K562 (cell line): Measurements from ENCODE around the gene SLC17A9. TPM values are rescaled to one million over a fixed set of nuclear protein-coding genes. Genes with fewer than 3 reads are reported as not detected.

Experiments used
- ATAC-seq: fragments of 200-7000 bp; cut with Tn5 transposase; 3 replicates; pipeline ENCODE4 v1.9.1; 2020; ENCODE audit warnings: moderate library complexity
- BruUV-seq: library from RNA; stranded (reverse); fragments of 400-500 nt; replicated peaks from 2 replicates; lab custom pipeline; 2021; lab: Mats Ljungman, UMichigan
- CTCF ChIA-PET: fragments of 300-600 bp; formaldehyde crosslinking; extraction: SDS; loops from one replicate; lab custom pipeline; 2021; ENCODE audit warnings: low intra/inter-chr PET ratio; lab: Yijun Ruan, JAX
- POLR2A ChIA-PET: fragments of 300-600, 350-650 bp; sonication (Branson Sonifier 250); formaldehyde crosslinking; extraction: SDS; loops from one replicate; lab custom pipeline; 2021; ENCODE audit warnings: antibody characterized with exemption, inconsistent platforms; lab: Yijun Ruan, JAX
- DNase-seq, 4 experiments: peaks; one replicate each; pipeline versions ENCODE4 v3.0.0 to v3.0.0-alpha.2; 2011 to 2018; ENCODE audit warnings: low spot score in 3 of 4, mixed read lengths in 3 of 4; ENCODE audit errors: extremely low read depth in 1 of 4
- FAIRE-seq: peaks from 2 replicates; lab custom pipeline; 2011; peaks lifted over from hg19 to GRCh38; lab: Jason Lieb, UNC
- H2AFZ ChIP-seq: 2 replicates; pipeline ENCODE4 v1.6.0; 2011; ENCODE audit warnings: low read depth, low read length, control low read depth, inconsistent platforms
- H3K27ac ChIP-seq: fragments of 200-600 bp; 3 replicates; pipeline ENCODE4 v1.8.0; 2011; ENCODE audit warnings: low read depth, mild to moderate bottlenecking, control low read depth, inconsistent platforms, low read length, moderate library complexity, mixed read lengths; ENCODE audit errors: extremely low read depth
- H3K27me3 ChIP-seq, 2 experiments: fragments of 300-600 bp in 1 of 2; 2 replicates in 1 of 2; 3 replicates in 1 of 2; pipeline versions ENCODE4 v1.6.0 to v1.8.0; 2011; ENCODE audit warnings: inconsistent platforms in 2 of 2, low read length in 2 of 2, mild to moderate bottlenecking in 1 of 2, mixed read lengths in 1 of 2, moderate library complexity in 1 of 2; ENCODE audit not compliant: control insufficient read depth in 2 of 2, insufficient read depth in 2 of 2
- H3K36me3 ChIP-seq: fragments of 300-600 bp; 3 replicates; pipeline ENCODE4 v1.8.0; 2011; ENCODE audit warnings: mild to moderate bottlenecking, low read length, inconsistent platforms; ENCODE audit not compliant: control insufficient read depth, insufficient read depth
- H3K4me1 ChIP-seq, 2 experiments: fragments of 200-600 bp in 1 of 2; replicated peaks in 1 of 2; 2 replicates in 1 of 2; 3 replicates in 1 of 2; pipeline versions ENCODE4 v1.5.1 to v1.8.0; 2011; ENCODE audit warnings: inconsistent platforms in 2 of 2, low read length in 2 of 2, mild to moderate bottlenecking in 1 of 2, mixed read lengths in 1 of 2, moderate library complexity in 1 of 2; ENCODE audit not compliant: control insufficient read depth in 2 of 2, insufficient read depth in 2 of 2
- H3K4me2 ChIP-seq: 2 replicates; pipeline ENCODE4 v1.6.1; 2011; ENCODE audit warnings: low read length, control low read depth, inconsistent platforms, mixed read lengths; ENCODE audit not compliant: insufficient read depth
- H3K4me3 ChIP-seq: fragments of 200-600 bp; sonication (generic), shearing (Covaris generic); 2 replicates; pipeline ENCODE4 v1.5.1; 2016; ENCODE audit warnings: control low read depth, inconsistent platforms
- H3K79me2 ChIP-seq: fragments of 200-600 bp; 3 replicates; pipeline ENCODE4 v1.8.0; 2011; ENCODE audit warnings: low read length, inconsistent platforms; ENCODE audit not compliant: control insufficient read depth, insufficient read depth
- H3K9ac ChIP-seq, 2 experiments: 2 replicates each; pipeline versions ENCODE4 v1.6.0 to v1.6.1; 2011; ENCODE audit warnings: low read depth in 2 of 2, low read length in 2 of 2, control low read depth in 1 of 2, inconsistent platforms in 1 of 2, mild to moderate bottlenecking in 1 of 2, mixed read lengths in 1 of 2; ENCODE audit not compliant: insufficient read depth in 1 of 2
- H3K9me1 ChIP-seq: one replicate; pipeline ENCODE4 v1.6.0; 2011; ENCODE audit warnings: inconsistent platforms, mild to moderate bottlenecking, low read length, moderate library complexity; ENCODE audit not compliant: control insufficient read depth, insufficient read depth
- H3K9me3 ChIP-seq: replicated peaks from 2 replicates; pipeline ENCODE4 v1.5.1; 2011; ENCODE audit warnings: low read depth, low read length, inconsistent platforms; ENCODE audit not compliant: control insufficient read depth, insufficient read depth
- H4K20me1 ChIP-seq: replicated peaks from 2 replicates; pipeline ENCODE4 v1.6.1; 2011; ENCODE audit warnings: low read length, inconsistent platforms, mixed read lengths; ENCODE audit not compliant: control insufficient read depth, insufficient read depth
- CREM ChIP-seq: IDR thresholded peaks from 2 replicates; pipeline ENCODE4 v1.6.1; 2014; ENCODE audit warnings: antibody characterized with exemption, low read depth
- DMBX1 ChIP-seq: fragments of 250-450 bp; sonication (Bioruptor Pico); IDR thresholded peaks from 2 replicates; pipeline ENCODE4 v1.8.0; 2022; ENCODE audit warnings: inconsistent platforms, mild to moderate bottlenecking, moderate library complexity, borderline replicate concordance
- HLTF ChIP-seq: fragments of 450-650 bp; IDR thresholded peaks from 2 replicates; pipeline ENCODE4 v1.6.1; 2016
- MBD2 ChIP-seq: sonication (generic); IDR thresholded peaks from 2 replicates; pipeline ENCODE4 v1.6.1; 2016; ENCODE audit warnings: low read depth, borderline replicate concordance
- MIER1 ChIP-seq: fragments of 450-650 bp; IDR thresholded peaks from 2 replicates; pipeline ENCODE4 v1.6.1; 2016; ENCODE audit warnings: antibody characterized with exemption, mild to moderate bottlenecking, low read depth
- MTF1 ChIP-seq: fragments of 250-450 bp; sonication (Bioruptor Pico); IDR thresholded peaks from 2 replicates; pipeline ENCODE4 v1.9.0; 2021; ENCODE audit warnings: moderate library complexity, mild to moderate bottlenecking, inconsistent platforms, borderline replicate concordance
- NFIC ChIP-seq: fragments of 450-650 bp; IDR thresholded peaks from 2 replicates; pipeline ENCODE4 v1.6.1; 2017; ENCODE audit warnings: mild to moderate bottlenecking, inconsistent platforms
- NONO ChIP-seq, 2 experiments: fragments of 200-400 bp in 1 of 2; fragments of 450-650 bp in 1 of 2; formaldehyde crosslinking in 1 of 2; IDR thresholded peaks; 2 replicates each; pipeline ENCODE4 v1.6.1; 2017; ENCODE audit warnings: low read depth in 2 of 2, mild to moderate bottlenecking in 2 of 2, moderate library complexity in 2 of 2, low read length in 1 of 2
- POLR2AphosphoS5 ChIP-seq: IDR thresholded peaks from 2 replicates; pipeline ENCODE4 v1.6.1; 2011; ENCODE audit warnings: mild to moderate bottlenecking, low read depth, low read length, moderate library complexity; ENCODE audit not compliant: control insufficient read depth, insufficient read depth
- PTTG1 ChIP-seq: fragments of 450-650 bp; IDR thresholded peaks from 2 replicates; pipeline ENCODE4 v1.6.1; 2016; ENCODE audit warnings: low read depth, mild to moderate bottlenecking, missing genetic modification characterization, missing compliant biosample characterization
- RAD21 ChIP-seq, 2 experiments: fragments of 250-450 bp in 1 of 2; fragments of 450-650 bp in 1 of 2; sonication (Bioruptor Pico) in 1 of 2; formaldehyde crosslinking in 1 of 2; IDR thresholded peaks in 1 of 2; conservative IDR thresholded peaks in 1 of 2; 2 replicates each; pipeline versions ENCODE4 v1.4.0 to v1.8.0; 2020 to 2022; ENCODE audit warnings: mild to moderate bottlenecking in 2 of 2, moderate library complexity in 1 of 2
- RBBP5 ChIP-seq: fragments of 200-600 bp; sonication (generic); IDR thresholded peaks from 2 replicates; pipeline ENCODE4 v1.6.1; 2012; ENCODE audit warnings: borderline replicate concordance, mild to moderate bottlenecking, low read length, control low read depth, inconsistent platforms; ENCODE audit not compliant: insufficient read depth, poor library complexity, severe bottlenecking
- TRIM24 ChIP-seq, 2 experiments: fragments of 450-650 bp; IDR thresholded peaks; 2 replicates each; pipeline ENCODE4 v1.6.1; 2016
- YY1 ChIP-seq, 3 experiments: IDR thresholded peaks; 2 replicates each; pipeline ENCODE4 v1.6.1; 2011; ENCODE audit warnings: low read length in 2 of 3, mild to moderate bottlenecking in 2 of 3, moderate library complexity in 2 of 3, borderline replicate concordance in 1 of 3, control low read depth in 1 of 3, low read depth in 1 of 3; ENCODE audit not compliant: insufficient read depth in 3 of 3, insufficient replicate concordance in 2 of 3, control insufficient read depth in 1 of 3, insufficient read length in 1 of 3; ENCODE audit errors: extremely low read depth in 1 of 3
- ZKSCAN3 ChIP-seq: fragments of 250-450 bp; sonication (Bioruptor Pico); IDR thresholded peaks from 2 replicates; pipeline ENCODE4 v1.4.0; 2020
- ZNF24 ChIP-seq: fragments of 450-650 bp; IDR thresholded peaks from 2 replicates; pipeline ENCODE4 v1.6.1; 2016
- WGBS: fragments of 100-300 bp; shearing (Covaris generic); methylation state at CpG from one replicate; pipeline ENCODE4 v1.1.6; 2016; ENCODE audit warnings: low coverage, mixed read lengths; ENCODE audit not compliant: insufficient coverage; ENCODE audit errors: missing lambda C conversion rate; 5-methylcytosine and 5-hydroxymethylcytosine counted together
- in situ Hi-C: fragments of 300-500 bp; cut with MboI; formaldehyde crosslinking; loops from 4 replicates; pipeline ENCODE4 v1.15.0; 2018; ENCODE audit warnings: inconsistent platforms, mixed read lengths
- intact Hi-C: fragments of 100-400 bp; cut with micrococcal nuclease; formaldehyde crosslinking; loops from 2 replicates; pipeline ENCODE4 v1.14.2; 2022
- polyA plus RNA-seq, 8 experiments: library from polyadenylated mRNA; depleted of rRNA in 4 of 8; stranded (reverse) in 5 of 8; unstranded in 3 of 8; fragments of >200 nt; fragmentation: Nextera tagmentation in 2 of 8; fragmentation: Illumina TruSeq in 1 of 8; extraction: Ambion mirVana in 2 of 8; extraction: Trizol in 1 of 8; gene quantifications; 2 replicates each; pipeline versions ENCODE4 v1.2.1 to v1.2.3, GENCODE V29; 2011 to 2014; ENCODE audit warnings: inconsistent platforms in 1 of 8, missing spikeins in 1 of 8
- total RNA-seq, 7 experiments: library from RNA; depleted of rRNA in 6 of 7; stranded (reverse); fragments of >200 nt in 6 of 7; fragmentation: Illumina TruSeq in 2 of 7; extraction: Trizol in 2 of 7; gene quantifications; 2 replicates each; pipeline versions ENCODE4 v1.2.1 to v1.2.3, GENCODE V29; 2011 to 2021; ENCODE audit warnings: low replicate concordance in 1 of 7
- TF ChIP-seq, protein P1 (sequence below), 2 experiments: fragments of 450-650 bp in 1 of 2; sonication (generic) in 1 of 2; formaldehyde crosslinking in 1 of 2; IDR thresholded peaks in 1 of 2; conservative IDR thresholded peaks in 1 of 2; 2 replicates each; pipeline versions ENCODE4 v1.6.1 to v1.8.1; 2016 to 2023; ENCODE audit warnings: mild to moderate bottlenecking in 2 of 2, moderate library complexity in 2 of 2, inconsistent platforms in 1 of 2, missing genetic modification reagents in 1 of 2
- TF ChIP-seq, protein P2 (sequence below): IDR thresholded peaks from 2 replicates; pipeline ENCODE4 v1.6.1; 2016; ENCODE audit warnings: missing genetic modification characterization, missing compliant biosample characterization

The SLC17A9 gene
- total and polyA plus RNA-seq, 9 of the 15 experiments (the other 6 are each of a cell fraction or from before 2014, with no cell fraction given), result 0.04 to 0.31 TPM; not detected in 7

DNA sequence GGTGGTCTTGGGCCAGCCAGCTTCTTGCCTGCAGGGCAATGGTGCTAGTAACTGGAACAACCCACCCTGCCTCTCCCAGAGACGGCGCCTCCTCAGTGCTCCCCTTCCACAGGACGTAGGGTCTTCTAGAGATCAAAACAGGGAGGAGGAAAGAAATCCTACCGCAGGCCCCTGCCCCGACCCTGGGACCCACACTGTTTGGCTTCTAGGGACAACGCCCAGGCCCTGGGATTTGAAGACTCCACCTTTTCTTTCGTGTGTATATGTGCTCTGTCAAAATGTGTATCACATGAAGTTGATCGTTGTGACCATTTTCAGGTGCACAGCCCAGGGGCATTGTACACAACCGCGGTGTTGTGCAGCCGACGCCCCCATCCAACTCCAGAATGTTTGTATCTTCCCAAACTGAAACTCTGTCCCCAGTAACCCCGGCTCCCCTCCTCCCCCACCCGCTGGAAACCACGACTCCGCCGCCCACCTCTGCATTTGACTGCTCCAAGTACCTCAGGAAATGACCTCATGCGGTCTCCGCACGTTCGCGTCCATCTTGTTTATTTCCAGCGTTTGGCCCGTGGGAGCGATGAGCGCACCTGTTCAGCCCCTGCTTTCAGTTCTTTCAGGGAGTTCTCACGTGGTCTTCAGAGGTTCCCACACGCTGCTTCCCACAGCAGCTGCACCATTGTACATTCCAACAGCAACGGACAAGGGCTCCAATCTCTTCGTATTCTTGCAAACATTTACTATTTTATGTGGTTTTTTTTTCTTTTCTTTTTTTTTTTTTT, 57.7 kb downstream of the SLC17A9 start:
- 0 out of 2 replicates have a peak, but pooled peaks cover 3% of the 10 kb centered on the region for H3K9me3 ChIP-seq
- FAIRE-seq (no peak), ATAC-seq (peak; percentile 55), DNase-seq (peak; percentile 35 to 45 (median 38))
- intact Hi-C loops (loop anchor here (1.0 to 5.0 kb wide), 3 partner anchors 38 to 188 kb away; no protein-coding TSS in a partner anchor), in situ Hi-C loops (loop anchor here (10.0 kb wide), 1 partner anchor 185 kb away; no protein-coding TSS in a partner anchor)
- peaks cover 5 to 42% of the 10 kb centered on the region in 2 experiments; a peak in 3 of 5 replicates for H3K4me1 ChIP-seq
- CTCF ChIA-PET, result interaction anchor here (0.6 to 3.4 kb wide), 5 partner anchors 38 to 341 kb away, joined by 3 to 30 read pairs (median 16); no protein-coding TSS in a partner anchor
- H3K9ac ChIP-seq, result peak overlapping the region in 1 of 2 experiments; percentile 20; a peak in 1 of 4 replicates
- H3K27me3 ChIP-seq, result peaks cover 37 to 55% of the 10 kb centered on the region in 2 experiments
- H3K27ac ChIP-seq, result no peak overlapping the region
- no peaks in the 10 kb centered on the region for H3K36me3 ChIP-seq
- peak overlapping the region; percentile 67 for H3K4me2 ChIP-seq
- H3K79me2 ChIP-seq, result no peaks in the 10 kb centered on the region
- H2AFZ ChIP-seq, result peak overlapping the region; percentile 71
- H3K9me1 ChIP-seq, result no peaks in the 10 kb centered on the region
- POLR2A ChIA-PET, result interaction anchor here (0.6 to 1.2 kb wide), 2 partner anchors 15 to 187 kb away, joined by 3 read pairs; no protein-coding TSS in a partner anchor
- no peaks in the 10 kb centered on the region; the same call in 1 of the 2 replicates for H4K20me1 ChIP-seq
- BruUV-seq, result no TSS peak
- WGBS, result 7% methylated on average over 26 of the region's 30 CpGs
- no peak overlapping the region for H3K4me3 ChIP-seq
- TF ChIP-seq PTTG1, result no peak
- TF ChIP-seq MIER1, result no peak
- no peak for TF ChIP-seq NONO (IDR thresholded peaks at IDR 0.05; ENCODE audit: low read depth in 2 of 2, low read length in 1 of 2)
- TF ChIP-seq MTF1, result no peak
- TF ChIP-seq ZNF24, result no peak
- TF ChIP-seq, protein P1, sequence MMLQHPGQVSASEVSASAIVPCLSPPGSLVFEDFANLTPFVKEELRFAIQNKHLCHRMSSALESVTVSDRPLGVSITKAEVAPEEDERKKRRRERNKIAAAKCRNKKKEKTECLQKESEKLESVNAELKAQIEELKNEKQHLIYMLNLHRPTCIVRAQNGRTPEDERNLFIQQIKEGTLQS (IDR thresholded peaks at IDR 0.05), result peak; percentile 46
- TF ChIP-seq, protein P1 (CRISPR knock-in tag; conservative IDR thresholded peaks at IDR 0.05), result no peak
- peak in 2 of 3 experiments; percentile 70 to 77 for TF ChIP-seq YY1 (IDR thresholded peaks at IDR 0.05; ENCODE audit: borderline replicate concordance in 1 of 3, control insufficient read depth in 1 of 3, extremely low read depth in 1 of 3, insufficient read depth in 3 of 3, insufficient read length in 1 of 3, insufficient replicate concordance in 2 of 3, low read depth in 1 of 3, low read length in 2 of 3)
- no peak for TF ChIP-seq NFIC
- no peak for TF ChIP-seq TRIM24 (IDR thresholded peaks at IDR 0.05)
- no peak for TF ChIP-seq MBD2
- peak; percentile 33; the same call in 1 of the 2 replicates for TF ChIP-seq CREM
- no peak for TF ChIP-seq HLTF
- TF ChIP-seq RAD21 (CRISPR knock-in tag; conservative IDR thresholded peaks at IDR 0.05 in 1 of 2, IDR thresholded peaks at IDR 0.05 in 1 of 2), result no peak
- TF ChIP-seq, protein P2, sequence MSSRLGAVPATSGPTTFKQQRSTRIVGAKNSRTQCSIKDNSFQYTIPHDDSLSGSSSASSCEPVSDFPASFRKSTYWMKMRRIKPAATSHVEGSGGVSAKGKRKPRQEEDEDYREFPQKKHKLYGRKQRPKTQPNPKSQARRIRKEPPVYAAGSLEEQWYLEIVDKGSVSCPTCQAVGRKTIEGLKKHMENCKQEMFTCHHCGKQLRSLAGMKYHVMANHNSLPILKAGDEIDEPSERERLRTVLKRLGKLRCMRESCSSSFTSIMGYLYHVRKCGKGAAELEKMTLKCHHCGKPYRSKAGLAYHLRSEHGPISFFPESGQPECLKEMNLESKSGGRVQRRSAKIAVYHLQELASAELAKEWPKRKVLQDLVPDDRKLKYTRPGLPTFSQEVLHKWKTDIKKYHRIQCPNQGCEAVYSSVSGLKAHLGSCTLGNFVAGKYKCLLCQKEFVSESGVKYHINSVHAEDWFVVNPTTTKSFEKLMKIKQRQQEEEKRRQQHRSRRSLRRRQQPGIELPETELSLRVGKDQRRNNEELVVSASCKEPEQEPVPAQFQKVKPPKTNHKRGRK (tag), result no peak
- no peak for TF ChIP-seq ZKSCAN3 (CRISPR knock-in tag)
- no peak for TF ChIP-seq DMBX1
- no peak for TF ChIP-seq RBBP5
- TF ChIP-seq POLR2AphosphoS5, result no peak
